K562 (cell line): ENCODE data around the gene INO80C. TPM values are rescaled to one million over a fixed set of nuclear protein-coding genes. Genes with fewer than 3 reads are reported as not detected.

ENCODE experiments used
- ATAC-seq: fragments of 200-7000 bp; cut with Tn5 transposase; 3 replicates; pipeline ENCODE4 v1.9.1; 2020; ENCODE audit warnings: moderate library complexity
- BruUV-seq: library from RNA; stranded (reverse); fragments of 400-500 nt; replicated peaks from 2 replicates; lab custom pipeline; 2021; lab: Mats Ljungman, UMichigan
- CTCF ChIA-PET: fragments of 300-600 bp; formaldehyde crosslinking; extraction: SDS; loops from one replicate; lab custom pipeline; 2021; ENCODE audit warnings: low intra/inter-chr PET ratio; lab: Yijun Ruan, JAX
- POLR2A ChIA-PET: fragments of 300-600, 350-650 bp; sonication (Branson Sonifier 250); formaldehyde crosslinking; extraction: SDS; loops from one replicate; lab custom pipeline; 2021; ENCODE audit warnings: antibody characterized with exemption, inconsistent platforms; lab: Yijun Ruan, JAX
- DNase-seq, 4 experiments: peaks; one replicate each; pipeline versions ENCODE4 v3.0.0 to v3.0.0-alpha.2; 2011 to 2018; ENCODE audit warnings: low spot score in 3 of 4, mixed read lengths in 3 of 4; ENCODE audit errors: extremely low read depth in 1 of 4
- FAIRE-seq: peaks from 2 replicates; lab custom pipeline; 2011; peaks lifted over from hg19 to GRCh38; lab: Jason Lieb, UNC
- H2AFZ ChIP-seq: 2 replicates; pipeline ENCODE4 v1.6.0; 2011; ENCODE audit warnings: low read depth, low read length, control low read depth, inconsistent platforms
- H3K27ac ChIP-seq: fragments of 200-600 bp; 3 replicates; pipeline ENCODE4 v1.8.0; 2011; ENCODE audit warnings: low read depth, mild to moderate bottlenecking, control low read depth, inconsistent platforms, low read length, moderate library complexity, mixed read lengths; ENCODE audit errors: extremely low read depth
- H3K27me3 ChIP-seq, 2 experiments: fragments of 300-600 bp in 1 of 2; 2 replicates in 1 of 2; 3 replicates in 1 of 2; pipeline versions ENCODE4 v1.6.0 to v1.8.0; 2011; ENCODE audit warnings: inconsistent platforms in 2 of 2, low read length in 2 of 2, mild to moderate bottlenecking in 1 of 2, mixed read lengths in 1 of 2, moderate library complexity in 1 of 2; ENCODE audit not compliant: control insufficient read depth in 2 of 2, insufficient read depth in 2 of 2
- H3K36me3 ChIP-seq: fragments of 300-600 bp; 3 replicates; pipeline ENCODE4 v1.8.0; 2011; ENCODE audit warnings: mild to moderate bottlenecking, low read length, inconsistent platforms; ENCODE audit not compliant: control insufficient read depth, insufficient read depth
- H3K4me1 ChIP-seq, 2 experiments: fragments of 200-600 bp in 1 of 2; replicated peaks in 1 of 2; 2 replicates in 1 of 2; 3 replicates in 1 of 2; pipeline versions ENCODE4 v1.5.1 to v1.8.0; 2011; ENCODE audit warnings: inconsistent platforms in 2 of 2, low read length in 2 of 2, mild to moderate bottlenecking in 1 of 2, mixed read lengths in 1 of 2, moderate library complexity in 1 of 2; ENCODE audit not compliant: control insufficient read depth in 2 of 2, insufficient read depth in 2 of 2
- H3K4me2 ChIP-seq: 2 replicates; pipeline ENCODE4 v1.6.1; 2011; ENCODE audit warnings: low read length, control low read depth, inconsistent platforms, mixed read lengths; ENCODE audit not compliant: insufficient read depth
- H3K4me3 ChIP-seq: fragments of 200-600 bp; sonication (generic), shearing (Covaris generic); 2 replicates; pipeline ENCODE4 v1.5.1; 2016; ENCODE audit warnings: control low read depth, inconsistent platforms
- H3K79me2 ChIP-seq: fragments of 200-600 bp; 3 replicates; pipeline ENCODE4 v1.8.0; 2011; ENCODE audit warnings: low read length, inconsistent platforms; ENCODE audit not compliant: control insufficient read depth, insufficient read depth
- H3K9ac ChIP-seq, 2 experiments: 2 replicates each; pipeline versions ENCODE4 v1.6.0 to v1.6.1; 2011; ENCODE audit warnings: low read depth in 2 of 2, low read length in 2 of 2, control low read depth in 1 of 2, inconsistent platforms in 1 of 2, mild to moderate bottlenecking in 1 of 2, mixed read lengths in 1 of 2; ENCODE audit not compliant: insufficient read depth in 1 of 2
- H3K9me1 ChIP-seq: one replicate; pipeline ENCODE4 v1.6.0; 2011; ENCODE audit warnings: inconsistent platforms, mild to moderate bottlenecking, low read length, moderate library complexity; ENCODE audit not compliant: control insufficient read depth, insufficient read depth
- H3K9me3 ChIP-seq: replicated peaks from 2 replicates; pipeline ENCODE4 v1.5.1; 2011; ENCODE audit warnings: low read depth, low read length, inconsistent platforms; ENCODE audit not compliant: control insufficient read depth, insufficient read depth
- H4K20me1 ChIP-seq: replicated peaks from 2 replicates; pipeline ENCODE4 v1.6.1; 2011; ENCODE audit warnings: low read length, inconsistent platforms, mixed read lengths; ENCODE audit not compliant: control insufficient read depth, insufficient read depth
- CEBPB ChIP-seq: fragments of 450-650 bp; IDR thresholded peaks from 2 replicates; pipeline ENCODE4 v1.6.1; 2016; ENCODE audit warnings: missing genetic modification characterization, missing compliant biosample characterization
- CEBPG ChIP-seq, 3 experiments: fragments of 200-800 bp in 1 of 3; sonication (Bioruptor generic) in 1 of 3; sonication (generic) in 1 of 3; formaldehyde crosslinking in 1 of 3; IDR thresholded peaks in 2 of 3; conservative IDR thresholded peaks in 1 of 3; 2 replicates each; pipeline versions ENCODE4 v1.6.1 to v1.8.0; 2016 to 2022; ENCODE audit warnings: missing compliant biosample characterization in 2 of 3, missing genetic modification characterization in 2 of 3, mild to moderate bottlenecking in 1 of 3, missing genetic modification reagents in 1 of 3
- WGBS: fragments of 100-300 bp; shearing (Covaris generic); methylation state at CpG from one replicate; pipeline ENCODE4 v1.1.6; 2016; ENCODE audit warnings: low coverage, mixed read lengths; ENCODE audit not compliant: insufficient coverage; ENCODE audit errors: missing lambda C conversion rate; 5-methylcytosine and 5-hydroxymethylcytosine counted together
- in situ Hi-C: fragments of 300-500 bp; cut with MboI; formaldehyde crosslinking; loops from 4 replicates; pipeline ENCODE4 v1.15.0; 2018; ENCODE audit warnings: inconsistent platforms, mixed read lengths
- intact Hi-C: fragments of 100-400 bp; cut with micrococcal nuclease; formaldehyde crosslinking; loops from 2 replicates; pipeline ENCODE4 v1.14.2; 2022
- polyA plus RNA-seq, 8 experiments: library from polyadenylated mRNA; depleted of rRNA in 4 of 8; stranded (reverse) in 5 of 8; unstranded in 3 of 8; fragments of >200 nt; fragmentation: Nextera tagmentation in 2 of 8; fragmentation: Illumina TruSeq in 1 of 8; extraction: Ambion mirVana in 2 of 8; extraction: Trizol in 1 of 8; gene quantifications; 2 replicates each; pipeline versions ENCODE4 v1.2.1 to v1.2.3, GENCODE V29; 2011 to 2014; ENCODE audit warnings: inconsistent platforms in 1 of 8, missing spikeins in 1 of 8
- total RNA-seq, 7 experiments: library from RNA; depleted of rRNA in 6 of 7; stranded (reverse); fragments of >200 nt in 6 of 7; fragmentation: Illumina TruSeq in 2 of 7; extraction: Trizol in 2 of 7; gene quantifications; 2 replicates each; pipeline versions ENCODE4 v1.2.1 to v1.2.3, GENCODE V29; 2011 to 2021; ENCODE audit warnings: low replicate concordance in 1 of 7
- TF ChIP-seq, protein P1 (sequence below): fragments of 450-650 bp; IDR thresholded peaks from 2 replicates; pipeline ENCODE4 v1.6.1; 2016; ENCODE audit warnings: mild to moderate bottlenecking

INO80C gene
- total and polyA plus RNA-seq, 9 of the 15 experiments (the other 6 are each of a cell fraction or from before 2014, with no cell fraction given) = 14.3 to 53.3 (median 46.6) TPM

DNA sequence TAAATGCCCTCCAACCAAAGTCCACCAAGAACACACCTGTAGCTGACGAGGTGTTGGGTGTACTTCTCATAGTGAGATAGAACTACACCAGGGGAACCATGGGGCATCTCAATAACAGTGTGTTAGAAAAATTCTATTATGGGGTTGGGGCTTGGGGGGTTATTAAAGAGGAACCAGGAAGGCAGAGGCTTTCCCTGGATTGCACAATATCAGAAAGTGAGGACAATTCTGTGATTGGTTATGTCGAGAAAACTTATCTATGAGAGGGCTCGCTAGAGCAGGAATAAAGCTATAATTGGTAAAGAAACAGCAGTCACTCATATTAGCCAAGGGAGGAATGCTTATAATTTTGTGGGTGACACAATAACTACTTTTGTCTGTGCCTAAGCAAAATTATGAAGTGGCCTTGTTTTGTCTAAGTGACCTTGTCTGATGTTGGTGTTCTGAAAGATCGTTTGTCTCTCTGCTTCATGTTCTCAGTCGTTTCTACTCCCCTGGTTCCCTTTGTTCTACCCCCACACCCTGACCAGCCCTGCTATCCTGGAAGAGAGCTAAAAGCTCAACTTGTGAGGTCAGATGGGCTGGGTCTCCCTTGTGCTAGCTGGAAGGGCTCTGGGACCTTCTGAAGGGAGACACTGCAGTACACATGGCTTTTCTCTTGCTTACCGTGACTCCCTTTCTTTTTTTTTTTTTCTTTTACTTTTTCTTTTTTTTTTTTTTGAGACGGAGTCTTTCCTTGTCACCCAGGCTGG lies 21.6 kb upstream of the INO80C start:
- Histone ChIP-seq H3K79me2 (no peaks in the 10 kb centered on the region), H3K27me3 (no peaks in the 10 kb centered on the region; a peak in 1 of 5 replicates), H3K9me3 (no peaks in the 10 kb centered on the region), H3K4me1 (peaks cover 0 to 6% of the 10 kb centered on the region in 2 experiments; a peak in 1 of 5 replicates), H3K4me3 (no peak overlapping the region), H3K27ac (no peak overlapping the region), H3K9ac (no peak overlapping the region), H3K36me3 (no peaks in the 10 kb centered on the region), H2AFZ (peak overlapping the region; percentile 76; the same call in 1 of the 2 replicates), H3K9me1 (no peaks in the 10 kb centered on the region), H3K4me2 (no peak overlapping the region), H4K20me1 (no peaks in the 10 kb centered on the region)
- POLR2A ChIA-PET = interaction anchor here (0.7 kb wide), 1 partner anchor 24 kb away, joined by 3 read pairs; no protein-coding TSS in a partner anchor
- TF ChIP-seq, protein P1, sequence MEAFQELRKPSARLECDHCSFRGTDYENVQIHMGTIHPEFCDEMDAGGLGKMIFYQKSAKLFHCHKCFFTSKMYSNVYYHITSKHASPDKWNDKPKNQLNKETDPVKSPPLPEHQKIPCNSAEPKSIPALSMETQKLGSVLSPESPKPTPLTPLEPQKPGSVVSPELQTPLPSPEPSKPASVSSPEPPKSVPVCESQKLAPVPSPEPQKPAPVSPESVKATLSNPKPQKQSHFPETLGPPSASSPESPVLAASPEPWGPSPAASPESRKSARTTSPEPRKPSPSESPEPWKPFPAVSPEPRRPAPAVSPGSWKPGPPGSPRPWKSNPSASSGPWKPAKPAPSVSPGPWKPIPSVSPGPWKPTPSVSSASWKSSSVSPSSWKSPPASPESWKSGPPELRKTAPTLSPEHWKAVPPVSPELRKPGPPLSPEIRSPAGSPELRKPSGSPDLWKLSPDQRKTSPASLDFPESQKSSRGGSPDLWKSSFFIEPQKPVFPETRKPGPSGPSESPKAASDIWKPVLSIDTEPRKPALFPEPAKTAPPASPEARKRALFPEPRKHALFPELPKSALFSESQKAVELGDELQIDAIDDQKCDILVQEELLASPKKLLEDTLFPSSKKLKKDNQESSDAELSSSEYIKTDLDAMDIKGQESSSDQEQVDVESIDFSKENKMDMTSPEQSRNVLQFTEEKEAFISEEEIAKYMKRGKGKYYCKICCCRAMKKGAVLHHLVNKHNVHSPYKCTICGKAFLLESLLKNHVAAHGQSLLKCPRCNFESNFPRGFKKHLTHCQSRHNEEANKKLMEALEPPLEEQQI = no peak
- TF ChIP-seq CEBPB (tag) (peak; percentile 91), CEBPG (CRISPR knock-in tag; IDR thresholded peaks at IDR 0.05) (no peak), CEBPG (tag; conservative IDR thresholded peaks at IDR 0.05 in 1 of 2, IDR thresholded peaks at IDR 0.05 in 1 of 2) (peak; percentile 77 to 79)
- DNase-seq (no peak), FAIRE-seq (no peak), ATAC-seq (no peak)
- in situ Hi-C loops (no loop called here), intact Hi-C loops (no loop called here)
- WGBS = 9% methylated on average over 6 of the region's 7 CpGs
- no TSS peak for BruUV-seq
- CTCF ChIA-PET = no interaction called here
